ENCODE data around the gene CACNA1S. TPM values are rescaled to one million over a fixed set of nuclear protein-coding genes. Genes with fewer than 3 reads are reported as not detected.

Gene CACNA1S
- total RNA-seq, 1 experiment from 2014 or later, result not detected

DNA sequence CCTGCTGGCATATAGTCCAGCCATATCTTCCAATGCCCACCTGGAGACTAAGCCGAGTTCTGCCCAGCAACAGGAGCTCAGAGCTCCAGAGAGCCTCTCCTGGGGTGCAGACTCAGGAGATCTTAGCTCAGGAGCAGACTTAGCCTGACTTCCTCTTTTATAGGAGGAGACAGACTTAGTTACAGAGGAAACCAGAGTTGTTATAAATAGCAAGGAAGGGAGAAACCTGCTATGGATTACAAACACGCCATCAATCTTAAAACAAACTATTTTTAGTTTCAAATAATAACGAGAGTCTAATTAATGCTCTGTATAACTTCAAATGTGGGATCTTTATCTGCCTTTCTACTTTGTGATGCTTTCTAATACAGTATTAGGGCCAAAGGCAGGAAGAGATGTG, 85.4 kb downstream of the CACNA1S start:
- Histone ChIP-seq H3K4ac (ENCODE audit: low read depth, low read length) (no peak overlapping the region), H4K5ac (ENCODE audit: insufficient read length, low read depth, low read length) (no peak overlapping the region), H3K18ac (ENCODE audit: insufficient read length, low read depth, low read length) (no peak overlapping the region), H3K23me2 (ENCODE audit: insufficient read length, low read depth, low read length, poor library complexity, severe bottlenecking) (peaks cover 14% of the 10 kb centered on the region), H4K91ac (ENCODE audit: insufficient read length, low read depth, low read length) (no peak overlapping the region), H3K27me3 (ENCODE audit: insufficient read depth, low read length) (no peaks in the 10 kb centered on the region), H2BK5ac (ENCODE audit: insufficient read length, low read length) (no peak overlapping the region), H3K56ac (ENCODE audit: insufficient read length, low read depth, low read length) (no peak overlapping the region), H3K4me1 (ENCODE audit: insufficient read depth, low read length) (peaks cover 12% of the 10 kb centered on the region), H2AK5ac (ENCODE audit: insufficient read length, low read length) (no peak overlapping the region), H3K9me3 (ENCODE audit: control insufficient read depth, low read depth, low read length) (no peaks in the 10 kb centered on the region), H2BK12ac (ENCODE audit: insufficient read length, low read depth, low read length) (no peak overlapping the region), H3K27ac (ENCODE audit: insufficient read length, low read depth, low read length) (no peak overlapping the region), H3K23ac (ENCODE audit: insufficient read length, low read depth, low read length) (no peak overlapping the region), H2BK15ac (ENCODE audit: low read depth, low read length) (no peak overlapping the region), H3K9ac (ENCODE audit: extremely low read depth, insufficient read length, low read length) (no peak overlapping the region), H2BK120ac (ENCODE audit: low read depth, low read length, poor library complexity, severe bottlenecking) (no peak overlapping the region), H2BK20ac (ENCODE audit: low read depth, low read length, poor library complexity, severe bottlenecking) (no peak overlapping the region), H4K20me1 (ENCODE audit: control insufficient read depth, insufficient read depth, insufficient read length) (no peaks in the 10 kb centered on the region), H3K79me2 (ENCODE audit: insufficient read depth, low read length) (no peaks in the 10 kb centered on the region), H4K8ac (replicated peaks; ENCODE audit: insufficient read length, low read depth, low read length) (no peak overlapping the region), H3K4me2 (ENCODE audit: insufficient read depth, insufficient read length, low read length) (no peak overlapping the region), H3K79me1 (ENCODE audit: insufficient read depth, low read depth, low read length, poor library complexity, severe bottlenecking) (no peaks in the 10 kb centered on the region), H2AFZ (ENCODE audit: low read length) (no peak overlapping the region), H3T11ph (ENCODE audit: low read length) (no peak overlapping the region), H3K14ac (ENCODE audit: insufficient read depth, low read length) (no peak overlapping the region)
- Mint-ChIP-seq H3K27me3 (ENCODE audit: low read depth) (peaks cover 12% of the 10 kb centered on the region), H3K4me1 (peaks cover 34 to 35% of the 10 kb centered on the region in 2 experiments), H3K27ac (no peak overlapping the region), H3K4me3 (no peak overlapping the region; a peak in 1 of 5 replicates), H3K9me3 (no peaks in the 10 kb centered on the region), H3K36me3 (ENCODE audit: insufficient read depth in 1 of 3, low read depth in 3 of 3) (peaks cover 0 to 11% (median 0%) of the 10 kb centered on the region in 3 experiments; a peak in 2 of 7 replicates)
- DNase-seq, result no peak
- TF ChIP-seq CTCF (conservative IDR thresholded peaks at IDR 0.05), result no peak
- WGBS (ENCODE audit: extremely low coverage, insufficient read length, low lambda C conversion rate), result no CpG with 5 or more reads among the region's 3 CpGs

Measured in H9 (cell line).